Stimulated activated CD8-positive, alpha-beta memory T cell treated with anti-CD3 and anti-CD28 coated beads, Interleukin-7, amount 100 ng/mL, for 1 hour (primary cell): ENCODE measurements around the gene P2RX2.
"Not testable (repeated sequence)": the region's sequence is repeated elsewhere in the genome, so short reads cannot be mapped to it uniquely, and the experiment has no call there.

Experiments
- DNase-seq, 2 donors: peaks; one replicate each; pipeline ENCODE4 v3.0.0-alpha.2; 2020; ENCODE audit warnings: low read depth in 2 of 2

Gene P2RX2

DNA sequence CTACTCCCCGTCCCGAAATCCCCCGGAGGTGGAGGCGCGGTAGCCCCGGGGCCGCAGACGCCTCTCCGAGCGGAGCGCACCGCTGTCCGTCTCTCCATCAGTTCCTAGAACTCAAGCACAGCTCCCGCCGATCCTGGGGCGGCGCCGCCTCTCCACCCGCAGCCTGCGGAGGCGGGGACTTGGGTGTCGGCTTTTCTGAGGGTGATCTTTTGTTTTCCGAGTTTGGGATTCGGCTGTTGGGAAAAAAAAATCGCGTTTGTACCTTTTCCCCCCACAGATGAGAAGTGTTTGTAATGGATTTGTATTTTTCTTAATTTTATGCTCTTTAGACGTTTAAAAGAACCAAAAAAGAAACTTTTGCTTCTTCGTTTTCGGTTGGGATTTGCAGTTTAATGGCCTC is 34.8 kb upstream of the P2RX2 start:
- no peak for DNase-seq

DNA sequence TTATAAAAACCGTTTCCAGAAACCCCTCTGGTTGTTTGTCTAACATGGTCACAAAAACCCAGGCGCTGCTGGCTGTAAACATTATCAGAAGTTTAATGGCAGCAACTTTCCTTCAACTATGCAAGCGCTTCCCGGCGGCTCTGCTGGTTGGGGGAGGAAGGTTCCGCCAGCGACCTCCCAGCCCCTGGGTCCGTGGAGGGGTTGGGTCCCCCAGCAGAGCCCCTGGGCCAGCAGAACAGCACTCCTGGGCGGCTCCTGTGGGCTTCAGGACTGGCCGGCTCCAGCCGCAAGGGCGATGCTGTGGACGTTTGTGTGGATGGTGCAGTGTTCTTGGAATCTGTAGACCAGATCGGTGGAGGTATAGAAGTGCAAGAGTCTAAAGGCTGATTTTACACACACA is 34.1 kb upstream of the P2RX2 start:
- DNase-seq, result no peak

DNA sequence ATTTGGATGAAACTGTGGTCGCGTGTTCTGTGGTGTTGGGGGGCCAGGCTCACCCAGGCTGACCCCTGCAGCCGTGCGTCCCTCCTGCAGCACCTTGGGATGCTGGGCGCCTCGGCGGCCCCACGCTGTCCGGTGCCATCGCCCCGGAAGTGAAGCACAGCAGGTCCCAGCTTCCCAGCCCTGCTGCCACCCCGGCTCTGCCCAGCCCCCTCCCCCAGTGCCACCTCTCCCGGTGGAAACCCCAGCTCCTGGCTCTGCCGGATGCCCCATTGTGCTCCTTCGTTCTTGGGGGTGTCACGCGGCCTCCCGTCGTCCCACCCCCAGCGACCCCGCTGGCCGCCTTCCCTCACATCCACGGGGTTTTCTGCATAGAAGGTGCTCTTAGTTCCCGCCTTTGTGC is 33.4 kb upstream of the P2RX2 start:
- no peak for DNase-seq

DNA sequence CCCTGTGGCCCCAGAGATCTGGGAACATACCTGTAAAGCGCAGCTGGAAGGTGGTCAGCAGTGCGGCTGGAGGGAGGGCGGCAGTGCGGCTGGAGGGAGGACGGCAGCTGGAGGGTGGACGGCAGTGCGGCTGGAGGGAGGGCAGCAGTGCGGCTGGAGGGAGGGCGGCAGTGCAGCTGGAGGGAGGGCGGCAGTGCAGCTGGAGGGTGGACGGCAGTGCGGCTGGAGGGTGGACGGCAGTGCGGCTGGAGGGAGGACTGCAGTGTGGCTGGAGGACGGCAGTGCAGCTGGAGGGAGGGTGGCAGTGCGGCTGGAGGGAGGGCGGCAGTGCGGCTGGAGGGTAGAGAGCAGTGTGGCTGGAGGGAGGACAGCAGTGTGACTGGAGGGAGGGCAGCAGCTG is 31.6 kb upstream of the P2RX2 start:
- DNase-seq, result no peak

DNA sequence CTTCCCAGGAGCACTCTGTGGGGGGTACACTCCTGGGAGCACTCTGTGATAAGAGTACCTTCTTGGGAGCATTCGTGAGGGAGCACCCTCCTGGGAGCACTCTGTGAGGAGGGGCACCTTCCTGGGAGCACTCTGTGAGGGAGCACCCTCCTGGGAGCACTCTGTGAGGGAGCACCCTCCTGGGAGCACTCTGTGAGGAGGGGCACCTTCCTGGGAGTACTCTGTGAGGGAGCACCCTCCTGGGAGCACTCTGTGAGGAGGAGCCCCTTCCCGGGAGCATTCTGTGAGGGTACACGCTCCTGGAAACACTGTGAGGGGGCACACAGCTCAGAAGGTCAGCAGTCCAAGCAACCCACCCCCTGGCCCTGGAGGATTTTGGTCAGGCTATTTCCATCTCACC is 30.8 kb upstream of the P2RX2 start:
- DNase-seq, result no peak

DNA sequence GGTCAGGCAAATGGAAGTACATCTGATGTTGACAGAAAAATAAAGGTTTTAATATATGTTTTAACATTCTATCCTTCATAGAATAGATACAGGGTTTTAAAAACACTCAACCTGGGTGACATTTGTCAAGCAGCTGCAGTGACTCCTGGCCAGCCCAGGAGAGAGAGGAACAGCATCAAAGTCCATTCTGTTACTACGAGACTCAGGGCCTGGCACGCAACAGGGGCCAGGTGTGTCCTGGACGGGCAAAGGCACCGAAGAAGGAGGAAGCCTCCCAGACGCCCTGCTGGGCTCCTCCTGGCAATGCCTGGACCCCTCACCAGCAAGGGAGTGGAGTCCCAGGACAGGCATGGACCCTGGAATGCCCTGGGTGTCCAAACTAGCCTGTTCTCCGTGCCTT is 30.3 kb upstream of the P2RX2 start:
- no peak for DNase-seq

DNA sequence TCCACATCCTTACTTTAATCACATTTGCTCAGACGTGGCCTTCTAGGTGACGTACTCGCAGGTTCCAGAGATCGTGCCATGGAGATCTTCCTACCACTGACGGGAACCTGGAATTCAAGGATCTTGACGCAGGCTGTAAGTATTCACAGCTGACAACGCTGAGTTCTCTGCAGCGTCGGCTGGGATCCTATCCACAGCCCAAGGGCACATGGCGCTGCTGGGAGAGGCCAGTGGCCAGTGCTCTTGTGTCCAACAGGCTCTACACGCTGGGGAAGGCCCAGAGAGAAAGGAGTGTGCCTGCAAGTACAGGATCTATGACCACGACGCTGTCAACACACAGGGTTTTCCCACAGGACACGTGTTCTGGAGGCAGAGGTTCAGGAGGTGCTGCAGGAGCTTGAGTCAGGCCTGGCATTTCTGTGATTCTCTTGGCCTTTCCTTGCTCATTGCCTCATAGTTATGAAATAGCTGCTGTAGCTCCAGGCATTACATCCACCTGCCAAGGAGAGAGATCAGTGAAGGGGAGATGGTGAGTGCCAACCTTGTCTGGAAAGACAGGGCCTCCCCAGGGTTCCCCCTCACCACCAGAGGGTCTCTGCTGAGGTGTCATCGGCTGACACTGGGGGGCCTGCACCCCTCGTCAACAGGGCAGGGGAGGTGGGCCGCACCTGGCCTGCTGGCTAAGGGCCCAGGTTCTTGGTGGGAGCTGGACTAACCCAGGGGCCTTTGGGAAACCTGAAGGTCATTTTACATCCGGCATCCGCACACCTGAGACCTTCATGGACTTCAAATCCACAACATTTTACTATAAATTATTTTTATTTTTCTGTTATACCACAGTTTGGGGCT is 29.5 kb upstream of the P2RX2 start:
- no peak for DNase-seq

DNA sequence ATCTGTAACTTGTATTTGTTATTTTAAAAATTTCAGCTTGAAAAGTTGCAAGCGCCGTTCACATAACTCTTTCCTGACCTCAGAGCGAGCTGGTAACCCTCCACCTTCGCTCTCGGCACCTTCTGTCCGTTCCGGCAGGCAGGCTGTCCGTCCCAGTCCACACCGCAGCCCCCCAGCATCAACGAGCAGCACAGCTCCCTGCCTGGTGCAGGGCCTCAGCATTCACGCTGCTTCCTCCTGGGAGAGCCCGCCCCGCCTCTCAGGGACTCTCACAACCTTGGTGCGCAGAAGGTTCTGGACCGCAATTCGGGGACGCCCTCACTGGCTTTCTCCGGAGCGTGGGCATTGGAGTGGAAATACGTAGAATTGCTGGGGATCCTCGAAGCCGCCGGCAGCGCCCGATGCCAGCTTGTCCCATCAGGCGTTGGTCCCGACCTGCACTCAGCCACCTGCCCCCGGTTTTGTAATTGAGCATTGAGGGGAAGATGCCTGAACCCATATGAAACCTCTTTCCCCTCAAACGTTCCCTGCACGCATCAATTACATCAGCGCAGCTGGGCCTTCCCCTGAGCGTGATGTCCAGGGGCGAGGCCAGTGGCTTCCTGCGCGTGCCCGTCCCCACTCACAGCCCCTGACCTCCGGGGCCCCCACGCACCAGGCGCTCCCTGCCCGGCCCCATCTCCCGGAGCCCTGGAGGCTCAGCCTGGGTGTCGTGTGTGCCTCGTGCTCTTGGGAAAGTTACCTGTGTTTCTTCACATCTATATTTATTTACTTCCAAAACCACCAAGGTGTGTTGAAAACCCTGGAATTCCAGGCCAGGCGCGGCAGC is 27.3 kb upstream of the P2RX2 start:
- no peak for DNase-seq

DNA sequence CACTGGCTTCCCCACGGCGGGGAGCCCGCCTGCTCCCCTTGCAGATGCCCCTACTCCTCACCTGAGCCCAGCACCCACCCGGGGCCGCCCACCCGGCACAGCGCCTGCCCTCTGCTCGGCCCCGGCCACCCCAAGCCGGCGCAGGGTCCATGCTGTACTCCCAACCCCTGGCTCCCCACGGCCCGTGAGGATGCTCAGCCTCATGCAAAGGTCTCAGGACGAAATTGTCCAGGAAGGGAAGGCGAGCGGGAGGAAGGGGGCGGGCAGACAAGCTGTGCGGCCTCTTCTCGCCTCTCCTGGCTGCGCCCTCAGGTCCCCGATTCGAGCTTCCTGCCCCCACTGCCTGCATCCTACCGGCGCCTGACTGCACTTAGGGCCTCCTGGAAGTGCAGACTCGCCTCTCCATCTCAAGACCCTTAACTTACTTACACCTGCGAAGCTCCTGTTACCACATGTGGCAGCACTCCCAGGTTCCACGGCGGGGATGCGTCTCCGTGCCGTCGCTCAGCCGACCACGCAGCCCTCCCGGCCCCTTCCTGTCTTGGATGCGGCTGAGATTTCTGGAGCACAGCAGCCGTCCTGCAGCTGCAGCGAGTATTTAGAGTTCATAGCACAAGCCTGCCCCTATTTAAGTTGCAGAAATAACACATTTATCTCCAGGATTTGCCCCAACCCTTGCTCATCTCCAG is 26.1 kb upstream of the P2RX2 start:
- no peak for DNase-seq

DNA sequence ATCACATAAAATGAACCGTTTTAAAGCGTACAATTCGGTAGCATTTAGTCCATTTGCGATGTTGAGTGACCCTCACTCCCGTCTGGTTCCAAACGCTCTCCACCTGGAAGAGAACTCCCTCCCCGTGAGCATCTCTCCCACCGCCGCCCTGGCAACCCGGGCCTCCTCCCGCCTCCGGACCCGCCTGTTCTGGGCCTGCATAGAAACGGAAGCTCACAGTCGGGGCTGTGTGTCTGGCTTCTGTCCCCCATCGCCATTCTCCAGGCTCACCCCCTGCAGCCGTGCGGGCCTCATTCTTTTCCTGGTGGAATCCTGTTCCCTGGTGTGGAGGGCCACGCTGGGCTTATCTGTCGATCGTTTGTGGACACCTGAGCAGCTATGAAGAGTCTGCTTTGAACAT is 25.5 kb upstream of the P2RX2 start:
- DNase-seq, result no peak

DNA sequence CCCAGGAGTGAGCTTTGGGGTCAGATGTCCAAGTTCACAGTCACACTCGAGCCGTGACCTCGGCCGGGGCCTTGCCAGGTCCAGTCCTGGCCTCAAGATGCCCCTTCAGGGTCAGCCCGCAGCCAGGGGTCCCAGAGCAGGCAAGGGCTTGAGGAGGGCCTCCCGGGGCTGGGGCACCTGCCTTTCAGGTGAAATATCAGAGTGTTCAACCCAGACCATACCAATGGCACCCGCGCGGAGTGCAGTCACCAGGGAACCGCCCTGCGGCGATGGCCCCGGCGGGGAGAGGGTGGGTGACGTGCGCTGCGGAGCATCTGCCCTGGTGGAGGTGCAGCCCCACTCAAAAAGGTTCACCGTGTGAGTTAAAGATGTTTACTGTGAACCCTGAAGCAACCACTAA is 25.1 kb upstream of the P2RX2 start:
- DNase-seq, result no peak

DNA sequence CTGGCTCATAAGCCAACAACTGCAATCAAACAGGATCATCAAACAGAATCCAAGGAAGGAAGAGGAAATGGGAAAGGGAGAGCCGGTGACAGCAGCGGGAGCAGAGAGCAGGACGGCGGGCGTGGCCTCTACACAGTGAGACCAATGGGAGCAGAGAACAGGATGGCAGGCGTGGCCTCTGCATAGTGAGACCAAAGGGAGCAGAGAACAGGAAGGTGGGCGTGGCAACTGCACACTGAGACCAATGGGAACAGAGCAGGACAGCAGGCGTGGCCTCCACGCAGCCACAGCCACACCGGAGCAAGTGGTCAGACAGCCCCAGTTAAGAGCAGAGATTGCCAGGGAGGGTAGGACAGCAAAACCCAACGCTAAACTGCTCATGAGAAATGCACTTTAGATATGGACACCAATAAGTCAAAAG is 24.6 kb upstream of the P2RX2 start:
- DNase-seq, result no peak

DNA sequence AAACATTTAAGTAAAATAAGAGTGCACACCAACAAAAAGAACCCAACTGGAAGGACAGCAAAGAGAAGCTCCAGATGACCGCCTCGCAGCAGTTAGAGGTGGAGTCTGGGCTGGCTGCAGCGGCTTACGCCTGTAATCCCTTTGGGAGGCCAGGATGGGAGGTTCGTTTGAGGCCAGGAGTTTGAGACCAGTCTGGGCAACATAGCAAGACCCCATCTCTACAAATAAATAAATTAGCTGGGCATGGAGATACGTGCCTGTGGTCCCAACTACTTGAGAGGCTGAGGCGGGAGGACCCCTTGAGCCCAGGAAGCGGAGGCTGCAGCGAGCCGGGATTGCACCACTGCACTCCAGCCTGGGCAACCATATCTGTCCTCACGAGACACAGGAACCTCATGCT is 23.4 kb upstream of the P2RX2 start:
- no peak for DNase-seq

DNA sequence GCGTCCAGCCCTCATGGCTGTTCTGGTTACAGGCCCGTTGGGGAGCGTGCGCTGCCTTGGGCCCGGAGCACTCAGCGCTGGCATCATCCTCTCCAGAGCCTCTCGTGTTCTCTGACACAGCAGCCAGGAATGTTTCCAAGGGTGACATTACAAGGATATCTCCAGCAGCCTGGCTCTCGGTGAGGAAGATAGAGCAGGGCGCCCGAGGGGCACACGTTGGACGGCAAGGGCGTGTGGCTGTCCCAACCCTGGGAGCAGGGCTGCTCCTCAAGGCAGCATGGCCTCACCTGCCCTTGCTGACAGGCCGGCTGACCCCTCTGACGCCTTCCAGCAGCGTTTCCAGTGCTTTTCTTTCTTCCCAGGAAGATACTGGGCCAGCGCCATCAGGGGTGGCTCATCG is 22.6 kb upstream of the P2RX2 start:
- DNase-seq, result no peak

DNA sequence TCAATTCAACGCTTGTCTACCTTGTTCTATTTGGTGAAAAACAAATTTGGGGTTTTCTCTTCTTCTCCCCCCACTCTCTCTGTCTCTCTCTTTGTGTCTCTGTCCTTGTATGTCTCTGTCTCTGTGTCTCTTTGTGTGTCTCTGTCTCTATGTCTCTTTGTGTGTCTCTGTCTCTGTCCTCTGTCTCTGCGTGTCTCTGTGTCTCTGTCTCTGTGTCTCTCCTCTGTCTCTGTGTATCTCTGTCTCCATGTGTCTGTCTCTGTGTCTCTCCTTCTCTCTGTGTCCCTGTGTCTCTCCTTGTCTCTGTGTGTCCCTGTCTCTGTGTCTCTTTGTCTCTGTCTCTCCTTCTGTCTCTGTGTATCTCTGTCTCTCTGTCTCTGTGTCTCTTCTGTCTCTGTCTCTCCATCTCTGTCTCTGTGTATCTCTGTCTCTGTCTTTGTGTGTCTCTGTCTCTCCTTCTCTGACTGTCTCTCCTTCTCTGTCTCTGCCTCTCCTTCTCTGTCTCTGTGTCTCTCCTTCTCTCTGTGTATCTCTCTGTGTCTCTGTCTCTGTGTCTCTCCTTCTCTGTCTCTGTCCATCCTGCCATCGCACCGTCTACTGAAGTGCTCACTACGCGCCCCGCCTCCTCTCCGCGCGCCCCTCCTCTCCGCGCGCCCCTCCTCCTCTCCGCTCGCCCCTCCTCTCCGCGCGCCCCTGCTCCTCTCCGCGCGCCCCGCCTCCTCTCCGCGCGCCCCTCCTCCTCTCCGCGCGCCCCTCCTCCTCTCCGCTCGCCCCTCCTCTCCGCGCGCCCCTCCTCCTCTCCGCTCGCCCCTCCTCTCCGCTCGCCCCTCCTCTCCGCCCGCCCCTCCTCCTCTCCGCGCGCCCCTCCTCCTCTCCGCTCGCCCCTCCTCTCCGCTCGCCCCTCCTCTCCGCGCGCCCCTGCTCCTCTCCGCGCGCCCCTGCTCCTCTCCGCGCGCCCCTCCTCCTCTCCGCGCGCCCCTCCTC is 21.0 kb upstream of the P2RX2 start:
- DNase-seq, result no peak

DNA sequence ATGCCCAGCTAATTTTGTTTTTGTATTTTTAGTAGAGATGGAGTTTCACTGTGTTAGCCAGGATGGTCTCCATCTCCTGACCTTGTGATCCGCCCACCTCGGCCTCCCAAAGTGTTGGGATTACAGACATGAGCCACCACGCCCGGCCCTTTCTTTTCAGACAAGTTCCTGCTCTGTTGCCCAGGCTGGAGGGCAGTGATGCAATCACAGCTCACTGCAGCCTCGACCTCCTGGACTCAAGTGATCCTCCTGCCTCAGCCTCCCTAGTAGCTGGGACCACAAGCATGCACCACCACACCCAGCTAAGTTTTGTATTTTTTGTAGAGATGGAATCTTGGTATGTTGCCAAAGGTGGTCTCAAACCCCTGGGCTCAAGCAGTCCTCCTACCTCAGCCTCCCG is 19.1 kb upstream of the P2RX2 start:
- DNase-seq, result not testable (repeated sequence)

DNA sequence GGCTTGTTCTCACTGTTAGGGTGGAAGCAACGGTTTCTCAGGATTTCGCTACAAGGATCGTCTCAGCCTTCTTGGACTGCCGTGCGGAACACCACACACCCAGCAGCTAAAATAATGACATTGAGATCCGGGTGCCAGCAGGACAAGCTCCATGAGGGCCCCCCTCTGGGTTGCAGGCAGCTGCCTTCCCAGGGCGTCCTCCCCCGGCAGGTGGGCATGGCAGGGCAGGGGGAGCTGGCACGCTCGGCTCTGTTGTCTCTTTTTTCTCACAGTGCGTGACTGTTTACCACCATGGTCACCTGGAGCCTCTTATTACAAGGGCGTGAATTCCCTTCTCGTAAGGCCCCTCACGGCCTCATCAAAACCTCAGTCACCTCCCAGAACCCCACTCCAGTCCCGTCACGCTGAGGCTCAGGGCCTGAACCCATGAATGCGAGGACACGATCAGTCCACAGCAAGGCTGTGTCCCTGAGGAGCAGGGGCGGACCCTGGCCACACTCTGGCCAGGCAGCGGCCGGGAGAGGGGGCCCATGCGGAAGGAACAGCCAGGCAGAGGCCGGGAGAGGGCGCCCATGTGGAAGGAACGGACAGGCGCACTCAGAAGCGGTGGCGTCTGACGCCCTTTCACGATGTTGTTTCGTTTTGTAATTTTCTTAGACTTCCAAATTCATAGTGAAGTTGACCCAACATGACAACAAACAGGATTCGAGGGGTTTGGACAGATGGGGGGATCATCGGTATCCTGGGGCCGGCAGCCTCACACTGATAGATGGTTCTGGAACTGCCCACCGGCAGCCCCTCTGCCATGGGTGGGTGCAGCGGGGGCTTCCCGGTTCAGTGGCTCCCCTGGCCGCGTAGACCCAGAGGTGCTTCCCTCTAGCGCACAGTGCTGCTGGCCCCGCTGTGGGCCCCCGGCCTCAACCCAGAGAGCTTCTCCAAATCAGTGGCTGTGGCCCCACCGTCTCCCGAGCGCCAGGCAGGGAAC is 18.2 kb upstream of the P2RX2 start:
- no peak for DNase-seq

DNA sequence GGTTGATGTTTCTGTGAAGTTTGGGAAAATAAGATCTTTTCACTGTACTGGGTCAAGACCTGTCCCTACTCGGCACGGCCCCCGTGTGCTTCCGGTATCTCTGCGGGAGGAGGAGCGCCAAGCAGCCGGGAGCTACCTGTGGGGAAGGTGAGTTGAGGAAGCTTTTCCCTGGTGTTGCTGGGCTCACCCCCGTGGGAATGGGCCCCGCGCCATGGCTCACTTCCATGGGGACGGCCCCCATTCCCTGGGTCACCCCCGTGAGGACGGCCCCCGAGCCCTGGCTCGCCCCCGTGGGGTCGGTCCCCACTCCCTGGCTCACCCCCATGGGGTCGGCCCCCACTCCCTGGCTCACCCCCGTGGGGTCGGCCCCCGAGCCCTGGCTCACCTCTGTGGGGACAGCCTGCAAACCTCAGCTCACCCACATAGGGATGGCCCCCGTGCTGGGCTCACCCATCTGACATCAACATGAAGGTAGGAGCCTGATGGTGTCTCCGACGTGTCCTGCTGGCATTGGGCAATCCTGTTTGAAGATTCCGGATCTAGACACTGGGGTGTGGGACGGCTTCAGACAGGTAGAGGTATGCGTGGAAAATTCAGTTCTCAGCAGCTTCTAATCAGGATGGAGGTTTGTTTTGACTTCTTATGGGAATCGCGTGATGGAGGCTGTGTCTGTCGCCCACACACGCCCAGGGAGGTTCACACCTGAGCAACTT is 17.2 kb upstream of the P2RX2 start:
- DNase-seq, result no peak

DNA sequence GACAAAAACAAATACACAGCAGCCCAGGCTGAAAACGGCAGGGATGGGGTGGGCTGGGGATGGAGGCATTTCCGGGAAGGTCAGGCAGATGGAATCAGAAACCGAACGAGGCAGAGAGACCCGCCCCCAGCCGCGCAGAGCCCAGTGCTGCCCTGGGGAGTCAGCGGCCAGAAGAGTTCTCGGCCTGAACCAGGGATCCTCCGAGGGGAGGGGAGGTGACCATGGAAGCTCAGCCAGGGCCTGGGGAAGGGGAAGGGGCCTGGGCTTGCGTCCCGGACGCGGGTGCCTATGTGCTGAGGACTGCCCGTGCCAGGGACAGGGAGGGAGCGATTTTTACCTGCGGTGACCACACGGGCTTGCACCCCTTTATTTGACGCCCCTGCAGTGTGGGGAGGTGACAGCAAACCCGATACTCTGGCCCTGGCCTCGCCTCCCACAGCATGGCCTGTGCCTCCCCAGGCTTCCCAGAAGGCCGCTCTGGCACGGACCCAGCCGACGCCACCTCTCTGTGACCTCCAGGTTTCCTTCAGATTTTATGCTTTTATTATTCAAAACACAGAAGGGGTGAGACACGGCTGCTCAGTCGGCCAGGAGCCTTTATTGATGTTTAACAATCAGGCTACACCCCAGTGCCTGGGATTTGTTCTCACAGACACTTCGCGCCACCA is 15.9 kb upstream of the P2RX2 start:
- no peak for DNase-seq
